Activated CD4-positive, alpha-beta T cell treated with anti-CD3 and anti-CD28 coated beads, Interleukin-2, amount 50 U/mL, for 1 hour (primary cell): ENCODE data around the gene ERH.
"Not testable (repeated sequence)": the region's sequence is repeated elsewhere in the genome, so short reads cannot be mapped to it uniquely, and the experiment has no call there.

Experiments used
- DNase-seq: peaks from one replicate; pipeline ENCODE4 v3.0.0-alpha.2; 2020

Gene ERH

GRCh38 chr14:69398053-69398817 lies at the start of gene ERH, which contains the start of gene SLC39A9:
Gene ERH, minus strand, starts transcription at chr14:69398299. Its CDS starts 66 bp downstream, at chr14:69398233.
Gene SLC39A9, plus strand, starts transcription at chr14:69398692. Its CDS starts 678 bp downstream, at chr14:69399370.
- DNase-seq, result peak; percentile 93

- DNase-seq, result no peak
Measured at GRCh38 chr14:69443296-69443805, 45.3 kb upstream of the ERH start.

DNA sequence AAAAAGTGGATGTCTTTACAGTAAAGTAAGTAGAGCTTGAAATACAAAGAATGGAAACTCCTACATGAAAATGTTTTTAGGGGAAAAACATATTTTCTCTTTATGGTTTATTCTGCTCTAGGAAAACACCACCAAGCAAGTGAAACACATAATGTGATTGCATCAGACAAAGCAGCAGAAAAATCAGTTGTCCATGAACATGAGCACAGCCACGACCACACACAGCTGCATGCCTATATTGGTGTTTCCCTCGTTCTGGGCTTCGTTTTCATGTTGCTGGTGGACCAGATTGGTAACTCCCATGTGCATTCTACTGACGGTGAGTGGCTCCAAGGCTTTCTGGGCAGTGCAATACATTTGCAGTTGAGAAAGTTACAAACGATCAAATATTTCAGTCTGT lies 43.8 kb upstream of the ERH start:
- DNase-seq, result no peak

GRCh38 chr14:69439521-69440270 lies 41.6 kb upstream of the ERH start:
- no peak for DNase-seq

DNA sequence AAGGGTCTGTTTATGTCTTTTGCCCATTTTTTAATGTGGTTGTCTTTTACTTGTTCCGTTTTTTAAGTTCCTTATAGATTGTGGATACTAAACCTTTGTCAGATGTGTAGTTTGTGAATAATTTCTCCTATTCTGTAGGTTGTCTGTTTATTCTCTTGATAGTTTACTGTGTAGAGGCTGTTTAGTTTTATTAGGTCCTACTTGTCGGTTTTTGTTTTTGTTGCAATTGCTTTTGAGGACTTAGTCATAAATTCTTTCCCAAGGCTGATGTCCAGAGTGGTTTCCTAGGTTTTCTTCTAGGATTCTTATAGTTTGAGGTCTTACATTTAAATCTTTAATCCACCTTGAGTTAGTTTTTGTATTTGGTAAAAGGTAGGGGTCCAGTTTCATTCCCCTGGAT lies 34.3 kb upstream of the ERH start:
- DNase-seq, result no peak

DNA sequence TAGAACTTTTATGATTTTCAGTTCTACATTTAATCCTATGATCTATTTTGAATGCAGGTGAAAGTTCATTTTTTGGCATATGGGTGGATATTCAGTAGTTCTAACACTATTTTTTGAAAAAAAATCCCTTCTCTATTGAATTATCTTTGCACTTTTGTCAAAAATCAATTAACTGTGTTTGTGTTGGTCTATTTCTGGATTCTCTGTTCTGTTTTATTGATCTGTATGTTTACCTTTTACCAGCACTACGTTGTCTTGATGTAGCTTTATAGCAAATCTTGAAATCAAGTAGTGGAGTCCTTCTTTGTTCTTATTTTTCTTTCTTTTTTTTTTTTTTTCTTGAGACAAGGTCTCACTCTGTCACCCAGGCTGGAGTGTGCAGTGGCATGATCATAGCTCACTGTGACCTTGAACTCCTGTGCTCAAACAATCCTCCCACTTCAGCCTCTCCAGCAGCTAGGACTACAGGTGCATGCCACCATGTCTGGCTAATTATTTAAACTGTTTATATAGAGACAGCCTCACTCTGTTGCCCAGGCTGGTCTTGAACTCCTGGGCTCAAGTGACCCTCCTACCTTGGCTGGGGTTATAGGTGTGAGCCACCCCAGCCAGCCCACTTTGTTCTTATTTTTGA lies 32.3 kb upstream of the ERH start:
- DNase-seq, result no peak

DNA sequence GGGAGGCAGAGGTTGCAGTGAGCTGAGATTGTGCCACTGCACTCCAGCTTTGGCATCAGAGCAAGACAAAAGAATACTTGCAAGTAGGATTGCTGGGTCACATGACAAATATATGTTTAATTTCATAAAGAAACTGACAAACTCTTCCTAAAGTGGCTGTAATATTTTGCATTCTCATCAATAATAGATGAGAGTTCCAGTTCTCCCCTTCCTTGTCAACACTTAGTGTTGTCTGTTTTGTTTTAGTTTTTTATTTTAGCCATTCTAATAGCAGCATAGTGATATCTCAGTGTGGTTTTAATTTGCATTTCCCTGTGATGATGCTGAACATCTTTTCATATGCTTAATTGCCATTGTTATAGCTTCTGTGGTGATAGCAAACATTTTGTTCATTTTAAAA lies 31.5 kb upstream of the ERH start:
- no peak for DNase-seq

DNA sequence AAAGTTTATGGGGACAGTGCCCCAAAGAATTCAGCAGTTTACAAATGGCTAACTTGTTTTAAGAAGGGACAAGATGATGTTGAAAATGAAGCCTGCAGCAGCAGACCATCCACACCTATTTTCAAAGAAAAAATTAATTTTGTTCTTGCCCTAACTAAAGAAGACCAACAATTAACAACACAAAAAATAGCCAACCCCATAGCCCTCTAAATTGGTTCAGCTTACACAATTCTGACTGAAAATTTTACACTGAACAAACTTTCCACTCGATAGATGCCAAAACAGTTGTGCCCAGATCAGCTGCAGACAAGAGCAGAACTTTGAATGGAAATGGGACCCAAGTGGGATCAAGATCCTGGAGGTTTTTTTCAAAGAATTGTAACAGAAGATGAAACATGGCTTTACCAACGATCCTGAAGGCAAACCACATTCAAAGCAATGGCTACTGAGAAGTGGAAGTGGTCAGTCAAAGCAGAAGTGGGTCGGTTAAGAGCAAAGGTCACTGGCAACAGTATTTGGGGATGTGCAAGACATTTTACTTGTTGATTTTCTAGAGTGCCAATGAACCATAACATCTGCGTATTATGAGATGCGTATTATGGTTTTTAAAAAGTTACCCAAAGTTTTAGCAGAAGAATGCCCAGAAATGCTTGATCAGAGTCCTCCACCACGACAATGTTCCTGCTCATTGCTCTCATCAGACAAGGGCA lies 30.3 kb upstream of the ERH start:
- no peak for DNase-seq

GRCh38 chr14:69427596-69427995 lies 29.5 kb upstream of the ERH start:
- no peak for DNase-seq

- no peak for DNase-seq
Measured at GRCh38 chr14:69424149-69424923, 26.2 kb upstream of the ERH start.

- no peak for DNase-seq
Measured at GRCh38 chr14:69423279-69423678, 25.2 kb upstream of the ERH start.

DNA sequence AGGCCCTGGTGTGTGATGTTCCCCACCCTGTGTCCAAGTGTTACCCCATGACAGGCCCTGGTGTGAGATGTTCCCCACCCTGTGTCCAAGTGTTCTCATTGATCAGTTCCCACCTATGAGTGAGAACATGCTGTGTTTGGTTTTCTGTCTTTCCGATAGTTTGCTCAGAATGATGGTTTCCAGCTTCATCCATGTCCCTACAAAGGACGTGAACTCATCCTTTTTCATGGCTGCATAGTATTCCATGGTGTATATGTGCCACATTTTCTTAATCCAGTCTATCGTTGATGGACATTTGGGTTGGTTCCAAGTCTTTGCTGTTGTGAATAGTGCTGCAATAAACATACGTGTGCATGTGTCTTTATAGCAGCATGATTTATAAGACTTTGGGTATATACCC lies 18.0 kb upstream of the ERH start:
- not testable (repeated sequence) for DNase-seq

DNA sequence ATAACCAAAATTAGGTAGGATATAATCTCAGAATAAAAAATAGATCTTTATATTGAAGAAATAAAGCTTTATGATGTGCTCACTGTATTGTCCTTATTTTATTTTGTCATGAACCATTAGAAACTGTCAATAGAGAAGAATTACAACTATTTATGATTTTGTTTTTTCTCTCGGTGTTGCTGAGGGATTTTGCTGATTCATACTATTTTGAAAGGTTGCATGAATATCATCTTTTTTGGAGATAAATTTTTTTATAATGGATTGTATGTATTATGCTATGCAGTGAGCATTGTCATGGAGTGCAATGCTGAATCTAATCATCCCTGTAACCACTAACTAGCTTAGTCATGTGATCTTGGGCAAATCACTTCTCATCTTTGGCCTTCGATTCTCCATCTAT lies 15.4 kb upstream of the ERH start:
- DNase-seq, result no peak

DNA sequence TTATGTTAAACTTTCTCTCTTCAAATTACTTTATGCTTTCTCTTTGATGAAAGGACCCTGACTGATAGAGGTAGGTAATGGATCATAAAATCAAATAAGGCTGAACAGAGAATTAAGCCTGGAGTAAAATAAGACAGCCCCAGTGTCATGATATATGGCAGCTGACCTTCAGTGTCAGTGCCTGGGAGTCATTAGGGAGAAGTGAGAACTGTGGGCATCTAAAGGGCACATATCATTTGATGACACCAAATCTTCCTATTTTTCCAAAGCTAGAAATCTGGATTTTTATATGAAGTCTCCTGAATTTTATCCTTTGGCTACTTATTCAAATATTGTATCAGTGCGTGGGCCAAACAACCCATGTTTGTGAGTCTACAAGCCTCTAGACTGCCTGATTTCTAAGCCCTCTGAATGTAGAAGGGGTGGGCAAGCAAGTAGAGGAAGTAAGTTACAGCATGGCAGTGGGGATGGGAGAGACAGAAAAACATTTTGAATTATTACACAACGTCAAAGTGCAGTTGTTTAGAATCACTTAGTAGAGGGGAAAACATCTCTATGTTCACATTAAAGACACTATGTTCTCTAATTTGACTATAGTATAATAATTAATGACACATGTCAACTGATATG lies 10.3 kb upstream of the ERH start:
- no peak for DNase-seq

GRCh38 chr14:69405762-69406161 lies 7.7 kb upstream of the ERH start:
- DNase-seq, result no peak

DNA sequence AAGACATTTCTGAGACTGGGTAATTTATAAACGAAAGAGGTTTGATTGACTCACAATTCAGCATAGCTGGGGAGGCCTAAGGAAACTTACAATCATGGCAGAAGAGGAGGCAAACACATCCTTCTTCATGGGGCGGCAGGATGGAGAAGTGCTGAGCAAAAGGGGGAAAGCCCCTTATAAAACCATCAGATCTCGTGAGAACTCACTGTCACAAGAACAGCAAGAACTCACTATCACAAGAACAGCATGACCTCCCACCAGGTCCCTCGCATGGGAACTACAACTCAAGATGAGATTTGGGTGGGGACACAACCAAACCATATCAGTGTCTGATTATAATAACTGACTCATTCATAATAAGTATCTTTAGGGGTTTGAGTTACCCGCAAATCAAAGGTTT lies 6.8 kb upstream of the ERH start:
- no peak for DNase-seq

- no peak for DNase-seq
Measured at GRCh38 chr14:69404478-69404877, 6.4 kb upstream of the ERH start.

GRCh38 chr14:69401841-69402240 lies 3.7 kb upstream of the ERH start:
- DNase-seq, result no peak

GRCh38 chr14:69400154-69400553 lies 2.1 kb upstream of the ERH start:
- DNase-seq, result no peak

DNA sequence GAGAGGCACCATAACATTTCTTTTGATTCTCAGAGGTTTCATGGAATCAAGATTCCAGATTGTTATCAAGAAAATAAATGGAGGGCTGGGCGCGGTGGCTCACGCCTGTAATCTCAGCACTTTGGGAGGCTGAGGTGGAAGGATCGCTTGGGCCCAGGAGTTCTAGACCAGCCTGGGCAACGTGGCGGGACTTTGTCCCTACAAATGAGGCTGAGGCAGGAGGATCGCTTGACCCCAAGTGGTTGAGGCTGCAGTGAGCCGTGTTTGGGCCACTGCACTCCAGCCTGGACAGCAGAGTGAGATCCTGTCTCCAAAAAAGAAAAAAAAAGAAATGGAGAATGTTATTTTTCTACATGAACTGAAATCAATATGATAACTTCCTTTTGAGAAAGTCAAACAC lies 1.7 kb upstream of the ERH start:
- no peak for DNase-seq

GRCh38 chr14:69398818-69399210 lies 715 bp upstream of the ERH start:
- DNase-seq, result no peak

DNA sequence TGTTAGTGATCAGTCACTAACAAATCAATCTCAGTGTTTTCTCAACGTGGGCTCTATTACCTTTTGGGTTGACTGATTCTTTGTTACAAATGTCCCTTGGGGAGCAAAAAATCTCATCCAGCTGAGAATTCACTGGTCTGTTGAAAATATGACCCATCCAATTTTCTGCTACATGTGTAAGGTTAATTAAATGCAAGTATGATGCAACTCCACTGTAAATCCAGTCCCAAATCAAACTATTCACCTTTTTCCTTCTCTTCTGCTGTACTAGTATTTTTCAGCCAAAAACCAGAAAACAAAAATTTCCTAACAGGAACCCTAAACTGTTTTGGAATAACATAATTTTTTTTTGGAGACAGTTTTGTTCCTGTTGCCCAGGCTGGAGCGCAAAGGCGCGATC lies 2.2 kb downstream of the ERH start:
- no peak for DNase-seq
